A673 (cell line): ENCODE measurements around the gene PKN2. TPM values are rescaled to one million over a fixed set of nuclear protein-coding genes. Genes with fewer than 3 reads are reported as not detected.

Source experiments
- BruUV-seq: library from RNA; stranded (reverse); fragments of 400-500 nt; replicated peaks from 2 replicates; lab custom pipeline; 2021; lab: Mats Ljungman, UMichigan
- CTCF ChIA-PET: fragments of 300-600 bp; sonication (Branson Sonifier 250); formaldehyde crosslinking; loops from one replicate; lab custom pipeline; 2022; ENCODE audit warnings: antibody characterized with exemption; lab: Charles Lee
- POLR2A ChIA-PET: fragments of 300-600 bp; sonication (Branson Sonifier 250); formaldehyde crosslinking; loops from one replicate; lab custom pipeline; 2022; ENCODE audit warnings: antibody characterized with exemption; ENCODE audit not compliant: low non-redundant PET; lab: Charles Lee
- DNase-seq: peaks from one replicate; pipeline ENCODE4 v3.0.0-alpha.2; 2015; ENCODE audit warnings: low spot score
- H3K27ac ChIP-seq: fragments of 200-600 bp; sonication (generic); 2 replicates; pipeline ENCODE4 v1.5.1; 2016; ENCODE audit warnings: mixed run types, low read depth, mild to moderate bottlenecking, mixed read lengths, antibody characterized with exemption, low read length; ENCODE audit not compliant: poor library complexity, severe bottlenecking
- H3K27me3 ChIP-seq: fragments of 200-600 bp; sonication (generic); replicated peaks from 2 replicates; pipeline ENCODE4 v1.6.1; 2017; ENCODE audit warnings: mixed run types, low read depth, mild to moderate bottlenecking, mixed read lengths, antibody characterized with exemption, low read length; ENCODE audit not compliant: insufficient read depth, poor library complexity
- H3K36me3 ChIP-seq: fragments of 200-600 bp; sonication (generic); 2 replicates; pipeline ENCODE4 v1.6.1; 2016; ENCODE audit warnings: mixed run types, mild to moderate bottlenecking, mixed read lengths, antibody characterized with exemption, low read length; ENCODE audit not compliant: insufficient read depth, poor library complexity, severe bottlenecking
- H3K4me1 ChIP-seq: fragments of 200-600 bp; sonication (generic); 2 replicates; pipeline ENCODE4 v1.6.1; 2017; ENCODE audit warnings: mixed run types, mild to moderate bottlenecking, mixed read lengths, antibody characterized with exemption, low read length; ENCODE audit not compliant: insufficient read depth, poor library complexity, severe bottlenecking
- H3K4me3 ChIP-seq: fragments of 200-600 bp; sonication (generic); 2 replicates; pipeline ENCODE4 v1.5.1; 2016; ENCODE audit warnings: low read depth, mixed run types, mild to moderate bottlenecking, mixed read lengths, low read length; ENCODE audit not compliant: poor library complexity, severe bottlenecking
- H3K9me3 ChIP-seq: fragments of 200-600 bp; sonication (generic); 2 replicates; pipeline ENCODE4 v1.6.1; 2016; ENCODE audit warnings: mixed run types, low read depth, mild to moderate bottlenecking, mixed read lengths, antibody characterized with exemption, low read length; ENCODE audit not compliant: poor library complexity, severe bottlenecking
- EZH2 ChIP-seq: fragments of 200-600 bp; sonication (generic); IDR thresholded peaks from 2 replicates; pipeline ENCODE4 v1.6.1; 2017; ENCODE audit warnings: borderline replicate concordance, low read depth, mild to moderate bottlenecking, mixed read lengths, antibody characterized with exemption, low read length; ENCODE audit not compliant: poor library complexity, severe bottlenecking
- intact Hi-C: fragments of 100-400 bp; cut with micrococcal nuclease; formaldehyde crosslinking; loops from one replicate; pipeline ENCODE4 v1.10.0; 2022; ENCODE audit not compliant: unreplicated experiment
- total RNA-seq: library from RNA; stranded (reverse); gene quantifications from 2 replicates; pipeline ENCODE4 v1.2.3, GENCODE V29; 2021
- TF ChIP-seq, protein P1 (sequence below): fragments of 300-800, 200-600 bp; sonication (generic); conservative IDR thresholded peaks from 2 replicates; pipeline ENCODE4 v1.5.1; 2017; ENCODE audit warnings: low read depth, mild to moderate bottlenecking, antibody characterized with exemption, low read length, moderate library complexity, mixed read lengths

PKN2 gene
- total RNA-seq, 1 experiment from 2014 or later = 55.6 TPM

DNA sequence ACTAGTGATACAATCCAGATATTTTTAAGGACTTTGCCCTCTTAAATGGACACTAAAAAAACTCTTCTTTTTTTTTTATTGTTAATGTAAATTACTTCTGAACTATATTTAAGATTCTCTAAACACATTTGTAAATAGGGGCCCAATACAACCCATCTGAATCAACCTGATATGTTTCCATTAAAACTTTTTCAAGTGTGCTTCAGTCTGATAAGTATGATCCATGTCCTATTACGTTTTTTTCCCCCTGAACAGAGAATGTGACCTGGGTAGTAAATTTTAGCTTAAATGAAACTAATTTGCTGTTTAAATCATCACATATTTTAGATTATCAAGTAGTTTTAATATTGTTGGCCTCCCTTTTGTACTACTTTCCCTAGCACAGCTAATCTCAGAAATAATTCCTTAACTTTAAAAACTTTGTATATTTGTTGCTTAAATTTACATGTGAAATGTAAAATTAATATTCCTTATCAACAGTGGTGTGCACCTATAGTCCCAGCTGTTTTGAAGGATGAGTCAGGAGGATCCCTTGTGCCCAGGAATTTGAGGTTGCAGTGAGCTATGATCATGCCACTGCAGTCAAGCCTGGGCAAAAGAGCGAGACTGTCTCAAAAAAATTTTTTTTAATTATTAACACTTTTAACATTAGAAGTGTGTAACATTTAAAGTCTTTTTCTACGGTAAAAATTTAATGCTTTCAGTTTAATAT, 3.0 kb upstream of the PKN2 start:
- TF ChIP-seq, protein P1, sequence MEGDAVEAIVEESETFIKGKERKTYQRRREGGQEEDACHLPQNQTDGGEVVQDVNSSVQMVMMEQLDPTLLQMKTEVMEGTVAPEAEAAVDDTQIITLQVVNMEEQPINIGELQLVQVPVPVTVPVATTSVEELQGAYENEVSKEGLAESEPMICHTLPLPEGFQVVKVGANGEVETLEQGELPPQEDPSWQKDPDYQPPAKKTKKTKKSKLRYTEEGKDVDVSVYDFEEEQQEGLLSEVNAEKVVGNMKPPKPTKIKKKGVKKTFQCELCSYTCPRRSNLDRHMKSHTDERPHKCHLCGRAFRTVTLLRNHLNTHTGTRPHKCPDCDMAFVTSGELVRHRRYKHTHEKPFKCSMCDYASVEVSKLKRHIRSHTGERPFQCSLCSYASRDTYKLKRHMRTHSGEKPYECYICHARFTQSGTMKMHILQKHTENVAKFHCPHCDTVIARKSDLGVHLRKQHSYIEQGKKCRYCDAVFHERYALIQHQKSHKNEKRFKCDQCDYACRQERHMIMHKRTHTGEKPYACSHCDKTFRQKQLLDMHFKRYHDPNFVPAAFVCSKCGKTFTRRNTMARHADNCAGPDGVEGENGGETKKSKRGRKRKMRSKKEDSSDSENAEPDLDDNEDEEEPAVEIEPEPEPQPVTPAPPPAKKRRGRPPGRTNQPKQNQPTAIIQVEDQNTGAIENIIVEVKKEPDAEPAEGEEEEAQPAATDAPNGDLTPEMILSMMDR = no peak
- TF ChIP-seq EZH2 = no peak
- no peak for DNase-seq
- Histone ChIP-seq H3K36me3 (no peaks in the 10 kb centered on the region), H3K4me1 (peaks cover 14% of the 10 kb centered on the region), H3K4me3 (no peak overlapping the region), H3K27ac (no peak overlapping the region), H3K27me3 (no peaks in the 10 kb centered on the region), H3K9me3 (no peaks in the 10 kb centered on the region)
- CTCF ChIA-PET = no interaction called here
- BruUV-seq = no TSS peak
- intact Hi-C loops = loop anchor here (5.0 kb wide), 1 partner anchor 211 kb away; the partner anchor contains the start of gene GTF2B
- POLR2A ChIA-PET = no interaction called here

- Histone ChIP-seq H3K4me1 (peaks cover 20% of the 10 kb centered on the region), H3K36me3 (no peaks in the 10 kb centered on the region), H3K27ac (peak overlapping the region; percentile 92), H3K4me3 (peak overlapping the region; percentile 85), H3K27me3 (no peaks in the 10 kb centered on the region), H3K9me3 (no peaks in the 10 kb centered on the region)
- peak; percentile 90 for DNase-seq
- ChIA-PET CTCF (interaction anchor here (0.6 to 1.3 kb wide), 3 partner anchors 22 to 60 kb away, joined by 4 to 5 read pairs (median 5); no protein-coding TSS in a partner anchor), POLR2A (interaction anchor here (0.6 kb wide), 1 partner anchor 491 kb away, joined by 3 read pairs; no protein-coding TSS in a partner anchor)
- intact Hi-C loops = loop anchor here (5.0 kb wide), 1 partner anchor 208 kb away; the partner anchor contains the start of gene GTF2B
- TF ChIP-seq EZH2 = no peak
- TF ChIP-seq, protein P1 = peak; percentile 47
- no TSS peak for BruUV-seq
Observed at GRCh38 chr1:88684482-88685258, 597 bp downstream of the PKN2 start.

GRCh38 chr1:88685259-88685620, 1.2 kb downstream of the PKN2 start:
- BruUV-seq = TSS peak; percentile 53
- no peak for TF ChIP-seq EZH2
- TF ChIP-seq, protein P1 = no peak
- Histone ChIP-seq H3K36me3 (no peaks in the 10 kb centered on the region), H3K4me3 (peak overlapping the region; percentile 85), H3K4me1 (peaks cover 20% of the 10 kb centered on the region), H3K27me3 (no peaks in the 10 kb centered on the region), H3K27ac (peak overlapping the region; percentile 92), H3K9me3 (no peaks in the 10 kb centered on the region)
- ChIA-PET CTCF (interaction anchor here (0.6 to 0.9 kb wide), 3 partner anchors 22 to 61 kb away, joined by 4 to 5 read pairs (median 5); no protein-coding TSS in a partner anchor), POLR2A (no interaction called here)
- intact Hi-C loops = no loop called here
- DNase-seq = no peak
